K562 (cell line): ENCODE results near the gene KAT14. TPM values are rescaled to one million over a fixed set of nuclear protein-coding genes. Genes with fewer than 3 reads are reported as not detected.
"Not testable (repeated sequence)": the region's sequence is repeated elsewhere in the genome, so short reads cannot be mapped to it uniquely, and the experiment has no call there.

Source experiments
- ATAC-seq: fragments of 200-7000 bp; cut with Tn5 transposase; 3 replicates; pipeline ENCODE4 v1.9.1; 2020; ENCODE audit warnings: moderate library complexity
- BruUV-seq: library from RNA; stranded (reverse); fragments of 400-500 nt; replicated peaks from 2 replicates; lab custom pipeline; 2021; lab: Mats Ljungman, UMichigan
- CTCF ChIA-PET: fragments of 300-600 bp; formaldehyde crosslinking; extraction: SDS; loops from one replicate; lab custom pipeline; 2021; ENCODE audit warnings: low intra/inter-chr PET ratio; lab: Yijun Ruan, JAX
- POLR2A ChIA-PET: fragments of 300-600, 350-650 bp; sonication (Branson Sonifier 250); formaldehyde crosslinking; extraction: SDS; loops from one replicate; lab custom pipeline; 2021; ENCODE audit warnings: antibody characterized with exemption, inconsistent platforms; lab: Yijun Ruan, JAX
- DNase-seq, 4 experiments: peaks; one replicate each; pipeline versions ENCODE4 v3.0.0 to v3.0.0-alpha.2; 2011 to 2018; ENCODE audit warnings: low spot score in 3 of 4, mixed read lengths in 3 of 4; ENCODE audit errors: extremely low read depth in 1 of 4
- FAIRE-seq: peaks from 2 replicates; lab custom pipeline; 2011; peaks lifted over from hg19 to GRCh38; lab: Jason Lieb, UNC
- H2AFZ ChIP-seq: 2 replicates; pipeline ENCODE4 v1.6.0; 2011; ENCODE audit warnings: low read depth, low read length, control low read depth, inconsistent platforms
- H3K27ac ChIP-seq: fragments of 200-600 bp; 3 replicates; pipeline ENCODE4 v1.8.0; 2011; ENCODE audit warnings: low read depth, mild to moderate bottlenecking, control low read depth, inconsistent platforms, low read length, moderate library complexity, mixed read lengths; ENCODE audit errors: extremely low read depth
- H3K27me3 ChIP-seq, 2 experiments: fragments of 300-600 bp in 1 of 2; 2 replicates in 1 of 2; 3 replicates in 1 of 2; pipeline versions ENCODE4 v1.6.0 to v1.8.0; 2011; ENCODE audit warnings: inconsistent platforms in 2 of 2, low read length in 2 of 2, mild to moderate bottlenecking in 1 of 2, mixed read lengths in 1 of 2, moderate library complexity in 1 of 2; ENCODE audit not compliant: control insufficient read depth in 2 of 2, insufficient read depth in 2 of 2
- H3K36me3 ChIP-seq: fragments of 300-600 bp; 3 replicates; pipeline ENCODE4 v1.8.0; 2011; ENCODE audit warnings: mild to moderate bottlenecking, low read length, inconsistent platforms; ENCODE audit not compliant: control insufficient read depth, insufficient read depth
- H3K4me1 ChIP-seq, 2 experiments: fragments of 200-600 bp in 1 of 2; replicated peaks in 1 of 2; 2 replicates in 1 of 2; 3 replicates in 1 of 2; pipeline versions ENCODE4 v1.5.1 to v1.8.0; 2011; ENCODE audit warnings: inconsistent platforms in 2 of 2, low read length in 2 of 2, mild to moderate bottlenecking in 1 of 2, mixed read lengths in 1 of 2, moderate library complexity in 1 of 2; ENCODE audit not compliant: control insufficient read depth in 2 of 2, insufficient read depth in 2 of 2
- H3K4me2 ChIP-seq: 2 replicates; pipeline ENCODE4 v1.6.1; 2011; ENCODE audit warnings: low read length, control low read depth, inconsistent platforms, mixed read lengths; ENCODE audit not compliant: insufficient read depth
- H3K4me3 ChIP-seq: fragments of 200-600 bp; sonication (generic), shearing (Covaris generic); 2 replicates; pipeline ENCODE4 v1.5.1; 2016; ENCODE audit warnings: control low read depth, inconsistent platforms
- H3K79me2 ChIP-seq: fragments of 200-600 bp; 3 replicates; pipeline ENCODE4 v1.8.0; 2011; ENCODE audit warnings: low read length, inconsistent platforms; ENCODE audit not compliant: control insufficient read depth, insufficient read depth
- H3K9ac ChIP-seq, 2 experiments: 2 replicates each; pipeline versions ENCODE4 v1.6.0 to v1.6.1; 2011; ENCODE audit warnings: low read depth in 2 of 2, low read length in 2 of 2, control low read depth in 1 of 2, inconsistent platforms in 1 of 2, mild to moderate bottlenecking in 1 of 2, mixed read lengths in 1 of 2; ENCODE audit not compliant: insufficient read depth in 1 of 2
- H3K9me1 ChIP-seq: one replicate; pipeline ENCODE4 v1.6.0; 2011; ENCODE audit warnings: inconsistent platforms, mild to moderate bottlenecking, low read length, moderate library complexity; ENCODE audit not compliant: control insufficient read depth, insufficient read depth
- H3K9me3 ChIP-seq: replicated peaks from 2 replicates; pipeline ENCODE4 v1.5.1; 2011; ENCODE audit warnings: low read depth, low read length, inconsistent platforms; ENCODE audit not compliant: control insufficient read depth, insufficient read depth
- H4K20me1 ChIP-seq: replicated peaks from 2 replicates; pipeline ENCODE4 v1.6.1; 2011; ENCODE audit warnings: low read length, inconsistent platforms, mixed read lengths; ENCODE audit not compliant: control insufficient read depth, insufficient read depth
- DIDO1 ChIP-seq: fragments of 450-650 bp; IDR thresholded peaks from 2 replicates; pipeline ENCODE4 v1.6.1; 2016; ENCODE audit warnings: low read depth, missing biosample characterization, missing genetic modification characterization
- FOSL1 ChIP-seq: fragments of 200-800 bp; sonication (Bioruptor generic); conservative IDR thresholded peaks from 2 replicates; pipeline ENCODE4 v1.6.1; 2016; ENCODE audit warnings: missing genetic modification characterization, missing compliant biosample characterization
- HMG20A ChIP-seq: fragments of 450-650 bp; formaldehyde crosslinking; conservative IDR thresholded peaks from 2 replicates; pipeline ENCODE4 v1.4.0; 2020; ENCODE audit warnings: mild to moderate bottlenecking, mixed read lengths
- ID3 ChIP-seq, 2 experiments: fragments of 250-450 bp in 1 of 2; fragments of 450-650 bp in 1 of 2; sonication (Bioruptor Pico) in 1 of 2; IDR thresholded peaks; 2 replicates each; pipeline versions ENCODE4 v1.6.1 to v1.8.0; 2016 to 2021; ENCODE audit warnings: mild to moderate bottlenecking in 2 of 2, moderate library complexity in 2 of 2, missing compliant biosample characterization in 1 of 2, missing genetic modification characterization in 1 of 2
- MECOM ChIP-seq: fragments of 250-450 bp; sonication (Bioruptor Pico); IDR thresholded peaks from 2 replicates; pipeline ENCODE4 v1.8.0; 2022; ENCODE audit warnings: inconsistent platforms
- PPARD ChIP-seq: fragments of 250-450 bp; sonication (Bioruptor Pico); IDR thresholded peaks from 2 replicates; pipeline ENCODE4 v1.8.0; 2022; ENCODE audit warnings: inconsistent platforms, mild to moderate bottlenecking, moderate library complexity
- SAFB2 ChIP-seq: fragments of 200-400 bp; formaldehyde crosslinking; IDR thresholded peaks from 2 replicates; pipeline ENCODE4 v1.6.1; 2018; ENCODE audit warnings: borderline replicate concordance, low read length, low read depth, moderate library complexity; ENCODE audit not compliant: severe bottlenecking
- SLC30A9 ChIP-seq: fragments of 250-450 bp; sonication (Bioruptor Pico); IDR thresholded peaks from 2 replicates; pipeline ENCODE4 v1.8.0; 2022; ENCODE audit warnings: mild to moderate bottlenecking, moderate library complexity
- SMARCA5 ChIP-seq: fragments of 450-650 bp; IDR thresholded peaks from 2 replicates; pipeline ENCODE4 v1.6.1; 2016
- ZBTB34 ChIP-seq: fragments of 250-450 bp; sonication (Bioruptor Pico); IDR thresholded peaks from 2 replicates; pipeline ENCODE4 v1.8.0; 2021; ENCODE audit warnings: mild to moderate bottlenecking, moderate library complexity
- ZFP36 ChIP-seq: fragments of 150-350 bp; IDR thresholded peaks from 2 replicates; pipeline ENCODE4 v1.6.1; 2018; ENCODE audit warnings: low read length, low read depth; ENCODE audit not compliant: partially characterized antibody
- ZNF174 ChIP-seq: fragments of 250-450 bp; sonication (Bioruptor Pico); IDR thresholded peaks from 2 replicates; pipeline ENCODE4 v1.4.0; 2020; ENCODE audit warnings: mild to moderate bottlenecking
- WGBS: fragments of 100-300 bp; shearing (Covaris generic); methylation state at CpG from one replicate; pipeline ENCODE4 v1.1.6; 2016; ENCODE audit warnings: low coverage, mixed read lengths; ENCODE audit not compliant: insufficient coverage; ENCODE audit errors: missing lambda C conversion rate; 5-methylcytosine and 5-hydroxymethylcytosine counted together
- in situ Hi-C: fragments of 300-500 bp; cut with MboI; formaldehyde crosslinking; loops from 4 replicates; pipeline ENCODE4 v1.15.0; 2018; ENCODE audit warnings: inconsistent platforms, mixed read lengths
- intact Hi-C: fragments of 100-400 bp; cut with micrococcal nuclease; formaldehyde crosslinking; loops from 2 replicates; pipeline ENCODE4 v1.14.2; 2022
- polyA plus RNA-seq, 8 experiments: library from polyadenylated mRNA; depleted of rRNA in 4 of 8; stranded (reverse) in 5 of 8; unstranded in 3 of 8; fragments of >200 nt; fragmentation: Nextera tagmentation in 2 of 8; fragmentation: Illumina TruSeq in 1 of 8; extraction: Ambion mirVana in 2 of 8; extraction: Trizol in 1 of 8; gene quantifications; 2 replicates each; pipeline versions ENCODE4 v1.2.1 to v1.2.3, GENCODE V29; 2011 to 2014; ENCODE audit warnings: inconsistent platforms in 1 of 8, missing spikeins in 1 of 8
- total RNA-seq, 7 experiments: library from RNA; depleted of rRNA in 6 of 7; stranded (reverse); fragments of >200 nt in 6 of 7; fragmentation: Illumina TruSeq in 2 of 7; extraction: Trizol in 2 of 7; gene quantifications; 2 replicates each; pipeline versions ENCODE4 v1.2.1 to v1.2.3, GENCODE V29; 2011 to 2021; ENCODE audit warnings: low replicate concordance in 1 of 7
- TF ChIP-seq, protein P1 (sequence below): fragments of 450-650 bp; IDR thresholded peaks from 2 replicates; pipeline ENCODE4 v1.6.1; 2017; ENCODE audit warnings: antibody characterized with exemption

Gene KAT14
- total and polyA plus RNA-seq, 9 of the 15 experiments (the other 6 are each of a cell fraction or from before 2014, with no cell fraction given), result 1.7 to 7.2 (median 5.6) TPM

- TF ChIP-seq ID3 (CRISPR knock-in tag; IDR thresholded peaks at IDR 0.05), result no peak
- no peak for TF ChIP-seq ID3 (tag; IDR thresholded peaks at IDR 0.05)
These were observed 34.2 kb upstream of the KAT14 start (continued) for GRCh38 chr20:18103497-18103896.

DNA sequence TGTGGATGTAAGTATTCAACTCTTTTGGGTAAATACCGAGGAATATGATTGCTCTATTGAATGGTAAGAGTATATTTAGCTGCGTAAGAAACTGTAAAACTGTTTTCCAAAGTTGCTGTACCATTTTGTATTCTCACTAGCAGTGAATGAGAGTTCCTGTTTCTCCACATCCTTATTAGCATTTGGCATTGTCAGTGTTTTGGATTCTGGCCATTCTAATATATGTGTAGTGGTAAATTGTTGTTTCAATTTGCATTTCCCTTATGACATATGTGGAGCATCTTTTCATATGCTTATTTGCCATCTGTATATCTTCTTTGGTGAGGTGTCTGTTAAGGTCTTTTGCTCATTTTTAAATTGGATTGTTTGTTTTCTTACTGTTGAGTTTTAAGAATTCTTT lies 29.3 kb upstream of the KAT14 start:
- no peaks in the 10 kb centered on the region for H3K36me3 ChIP-seq
- no peak overlapping the region for H3K4me3 ChIP-seq
- no peak overlapping the region for H3K9ac ChIP-seq
- FAIRE-seq, result no peak
- POLR2A ChIA-PET, result no interaction called here
- no peaks in the 10 kb centered on the region for H3K79me2 ChIP-seq
- no peak for ATAC-seq
- CTCF ChIA-PET, result no interaction called here
- H4K20me1 ChIP-seq, result no peaks in the 10 kb centered on the region
- WGBS, result 0% methylated on average over 2 of the region's 2 CpGs
- in situ Hi-C loops, result no loop called here
- no peaks in the 10 kb centered on the region for H3K9me3 ChIP-seq
- no peaks in the 10 kb centered on the region for H3K4me1 ChIP-seq
- no peaks in the 10 kb centered on the region for H3K9me1 ChIP-seq
- TF ChIP-seq MECOM (no peak), ZNF174 (CRISPR knock-in tag) (no peak), SAFB2 (no peak), SMARCA5 (no peak), DIDO1 (tag) (no peak), HMG20A (CRISPR knock-in tag) (no peak), SLC30A9 (CRISPR knock-in tag) (no peak), ZFP36 (no peak), FOSL1 (no peak), ZBTB34 (CRISPR knock-in tag) (no peak), PPARD (no peak)
- TF ChIP-seq, protein P1, sequence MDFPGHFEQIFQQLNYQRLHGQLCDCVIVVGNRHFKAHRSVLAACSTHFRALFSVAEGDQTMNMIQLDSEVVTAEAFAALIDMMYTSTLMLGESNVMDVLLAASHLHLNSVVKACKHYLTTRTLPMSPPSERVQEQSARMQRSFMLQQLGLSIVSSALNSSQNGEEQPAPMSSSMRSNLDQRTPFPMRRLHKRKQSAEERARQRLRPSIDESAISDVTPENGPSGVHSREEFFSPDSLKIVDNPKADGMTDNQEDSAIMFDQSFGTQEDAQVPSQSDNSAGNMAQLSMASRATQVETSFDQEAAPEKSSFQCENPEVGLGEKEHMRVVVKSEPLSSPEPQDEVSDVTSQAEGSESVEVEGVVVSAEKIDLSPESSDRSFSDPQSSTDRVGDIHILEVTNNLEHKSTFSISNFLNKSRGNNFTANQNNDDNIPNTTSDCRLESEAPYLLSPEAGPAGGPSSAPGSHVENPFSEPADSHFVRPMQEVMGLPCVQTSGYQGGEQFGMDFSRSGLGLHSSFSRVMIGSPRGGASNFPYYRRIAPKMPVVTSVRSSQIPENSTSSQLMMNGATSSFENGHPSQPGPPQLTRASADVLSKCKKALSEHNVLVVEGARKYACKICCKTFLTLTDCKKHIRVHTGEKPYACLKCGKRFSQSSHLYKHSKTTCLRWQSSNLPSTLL, result no peak
- no peak overlapping the region for H3K4me2 ChIP-seq
- H2AFZ ChIP-seq, result no peak overlapping the region
- intact Hi-C loops, result no loop called here
- no peak overlapping the region for H3K27ac ChIP-seq
- no peaks in the 10 kb centered on the region; a peak in 1 of 5 replicates for H3K27me3 ChIP-seq
- no peak for DNase-seq
- BruUV-seq, result no TSS peak

DNA sequence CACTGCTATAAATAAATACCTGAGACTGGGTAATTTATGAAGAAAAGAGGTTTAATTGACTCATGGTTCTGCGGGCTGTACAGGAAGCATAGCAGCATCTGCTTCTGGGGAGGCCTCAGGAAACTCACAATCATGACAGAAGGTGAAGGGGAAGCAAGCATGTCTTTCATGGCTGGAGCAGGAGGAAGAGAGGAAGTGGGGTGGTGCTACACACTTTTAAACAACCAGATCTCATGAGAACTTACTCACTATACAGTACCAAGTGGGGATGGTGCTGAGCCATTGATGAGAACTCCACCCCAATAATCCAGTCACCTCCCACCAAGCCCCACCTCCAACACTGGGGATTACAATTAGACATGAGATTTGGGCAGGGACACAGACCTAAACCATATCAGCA lies 9.1 kb upstream of the KAT14 start:
- H3K36me3 ChIP-seq, H3K4me3 ChIP-seq, CTCF ChIA-PET, FAIRE-seq, BruUV-seq, POLR2A ChIA-PET, H3K4me2 ChIP-seq, H3K9ac ChIP-seq, DNase-seq, ATAC-seq, H3K4me1 ChIP-seq, H4K20me1 ChIP-seq, H2AFZ ChIP-seq, H3K27me3 ChIP-seq, H3K9me3 ChIP-seq, H3K27ac ChIP-seq, H3K79me2 ChIP-seq, H3K9me1 ChIP-seq, in situ Hi-C loops, intact Hi-C loops: not testable (repeated sequence)
- 0% methylated on average over 1 of the region's 1 CpG for WGBS
